DND-41 (cell line): Measurements from ENCODE around the gene NTSR1.

Source experiments
- CTCF ChIP-seq: IDR thresholded peaks from 2 replicates; pipeline ENCODE4 v1.5.1; 2012; ENCODE audit warnings: borderline replicate concordance, low read length, moderate library complexity, mild to moderate bottlenecking; ENCODE audit not compliant: poor library complexity, severe bottlenecking; ENCODE audit errors: extremely low read depth
- EZH2 ChIP-seq: IDR thresholded peaks from 3 replicates; pipeline ENCODE4 v1.6.1; 2012; ENCODE audit warnings: borderline replicate concordance, low read depth, mild to moderate bottlenecking, moderate library complexity, low read length, inconsistent platforms; ENCODE audit not compliant: severe bottlenecking

GRCh38 chr20:62692176-62692575 lies 16.5 kb upstream of the NTSR1 start:
- TF ChIP-seq CTCF (no peak), EZH2 (no peak)
